ENCODE results near the gene FAM107B.

- peak in 1 of 4 donors; percentile 24 for TF ChIP-seq EP300 (IDR thresholded peaks at IDR 0.05)
- TF ChIP-seq CTCF (IDR thresholded peaks at IDR 0.05), result no peak
- peak; percentile 41 to 82 (median 72) for TF ChIP-seq POLR2AphosphoS5 (IDR thresholded peaks at IDR 0.05)
- no peak for TF ChIP-seq POLR2A (IDR thresholded peaks at IDR 0.05)
Measured at GRCh38 chr10:14625192-14625631, 149.5 kb downstream of the FAM107B start.
